Measurements from ENCODE around the gene RAD21L1. TPM values are rescaled to one million over a fixed set of nuclear protein-coding genes. Genes with fewer than 3 reads are reported as not detected.

Gene RAD21L1
- polyA plus RNA-seq, 2 of the 4 experiments (the other 2 are of a cell fraction), result not detected

DNA sequence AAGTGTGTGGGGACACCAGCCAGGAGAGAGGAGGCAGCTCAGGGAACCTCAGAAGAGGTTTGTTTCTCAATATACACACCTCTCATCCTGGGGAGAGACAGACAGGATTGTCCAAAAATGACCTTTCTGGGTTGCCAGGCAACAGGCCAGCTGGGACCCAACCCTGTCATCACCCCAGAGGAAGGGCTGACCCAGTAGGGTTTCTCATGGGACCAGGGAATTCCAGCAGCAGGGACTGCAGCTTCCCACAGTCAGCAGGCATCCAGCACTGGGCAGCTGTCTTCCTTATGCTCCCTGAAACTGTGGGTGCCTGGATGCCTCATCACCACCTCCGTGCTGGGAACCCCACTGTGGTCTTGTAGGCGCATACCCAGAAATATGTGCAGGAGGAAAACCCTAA lies 21.3 kb upstream of the RAD21L1 start:
- H3K27ac ChIP-seq, result no peak overlapping the region
- no peaks in the 10 kb centered on the region for H3K4me1 ChIP-seq
- POLR2A ChIA-PET, result no interaction called here
- H3K4me2 ChIP-seq, result no peak overlapping the region
- 57% methylated on average over 2 of the region's 2 CpGs for WGBS (ENCODE audit: missing lambda C conversion rate)
- DNase-seq (ENCODE audit: low read depth in 1 of 2, low spot score in 1 of 2), result no peak
- CTCF ChIA-PET, result interaction anchor here (0.8 to 3.6 kb wide), 7 partner anchors 8 to 232 kb away, joined by 3 to 21 read pairs (median 3); no protein-coding TSS in a partner anchor
- no peak for ATAC-seq
- H3K4me3 ChIP-seq, result no peak overlapping the region
- FAIRE-seq, result no peak
- TF ChIP-seq EP300 (IDR thresholded peaks at IDR 0.05) (no peak), TFCP2L1 (CRISPR knock-in tag; IDR thresholded peaks at IDR 0.05) (no peak), SREBF2 (IDR thresholded peaks at IDR 0.05) (no peak), EHMT2 (IDR thresholded peaks at IDR 0.05; ENCODE audit: low read depth) (no peak), NFE2L2 (conservative IDR thresholded peaks at IDR 0.05; ENCODE audit: low read length) (no peak), RCOR1 (IDR thresholded peaks at IDR 0.05; ENCODE audit: low read depth, low read length) (no peak), CHD4 (IDR thresholded peaks at IDR 0.05; ENCODE audit: borderline replicate concordance) (no peak), ZFP36 (IDR thresholded peaks at IDR 0.05; ENCODE audit: borderline replicate concordance, partially characterized antibody) (no peak), TP53 (CRISPR knock-in tag; IDR thresholded peaks at IDR 0.05) (no peak), MYC (IDR thresholded peaks at IDR 0.05; ENCODE audit: borderline replicate concordance, low read length) (no peak), BHLHE40 (IDR thresholded peaks at IDR 0.05; ENCODE audit: low read depth, low read length) (no peak), MAZ (IDR thresholded peaks at IDR 0.05; ENCODE audit: borderline replicate concordance, low read depth, low read length) (no peak)
- TF ChIP-seq, protein P1, sequence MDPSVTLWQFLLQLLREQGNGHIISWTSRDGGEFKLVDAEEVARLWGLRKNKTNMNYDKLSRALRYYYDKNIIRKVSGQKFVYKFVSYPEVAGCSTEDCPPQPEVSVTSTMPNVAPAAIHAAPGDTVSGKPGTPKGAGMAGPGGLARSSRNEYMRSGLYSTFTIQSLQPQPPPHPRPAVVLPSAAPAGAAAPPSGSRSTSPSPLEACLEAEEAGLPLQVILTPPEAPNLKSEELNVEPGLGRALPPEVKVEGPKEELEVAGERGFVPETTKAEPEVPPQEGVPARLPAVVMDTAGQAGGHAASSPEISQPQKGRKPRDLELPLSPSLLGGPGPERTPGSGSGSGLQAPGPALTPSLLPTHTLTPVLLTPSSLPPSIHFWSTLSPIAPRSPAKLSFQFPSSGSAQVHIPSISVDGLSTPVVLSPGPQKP (IDR thresholded peaks at IDR 0.05; ENCODE audit: low read depth, low read length), result no peak
- TF ChIP-seq, protein P2, sequence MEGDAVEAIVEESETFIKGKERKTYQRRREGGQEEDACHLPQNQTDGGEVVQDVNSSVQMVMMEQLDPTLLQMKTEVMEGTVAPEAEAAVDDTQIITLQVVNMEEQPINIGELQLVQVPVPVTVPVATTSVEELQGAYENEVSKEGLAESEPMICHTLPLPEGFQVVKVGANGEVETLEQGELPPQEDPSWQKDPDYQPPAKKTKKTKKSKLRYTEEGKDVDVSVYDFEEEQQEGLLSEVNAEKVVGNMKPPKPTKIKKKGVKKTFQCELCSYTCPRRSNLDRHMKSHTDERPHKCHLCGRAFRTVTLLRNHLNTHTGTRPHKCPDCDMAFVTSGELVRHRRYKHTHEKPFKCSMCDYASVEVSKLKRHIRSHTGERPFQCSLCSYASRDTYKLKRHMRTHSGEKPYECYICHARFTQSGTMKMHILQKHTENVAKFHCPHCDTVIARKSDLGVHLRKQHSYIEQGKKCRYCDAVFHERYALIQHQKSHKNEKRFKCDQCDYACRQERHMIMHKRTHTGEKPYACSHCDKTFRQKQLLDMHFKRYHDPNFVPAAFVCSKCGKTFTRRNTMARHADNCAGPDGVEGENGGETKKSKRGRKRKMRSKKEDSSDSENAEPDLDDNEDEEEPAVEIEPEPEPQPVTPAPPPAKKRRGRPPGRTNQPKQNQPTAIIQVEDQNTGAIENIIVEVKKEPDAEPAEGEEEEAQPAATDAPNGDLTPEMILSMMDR (IDR thresholded peaks at IDR 0.05), result no peak
- TF ChIP-seq, protein P3, sequence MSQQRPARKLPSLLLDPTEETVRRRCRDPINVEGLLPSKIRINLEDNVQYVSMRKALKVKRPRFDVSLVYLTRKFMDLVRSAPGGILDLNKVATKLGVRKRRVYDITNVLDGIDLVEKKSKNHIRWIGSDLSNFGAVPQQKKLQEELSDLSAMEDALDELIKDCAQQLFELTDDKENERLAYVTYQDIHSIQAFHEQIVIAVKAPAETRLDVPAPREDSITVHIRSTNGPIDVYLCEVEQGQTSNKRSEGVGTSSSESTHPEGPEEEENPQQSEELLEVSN (IDR thresholded peaks at IDR 0.05; ENCODE audit: borderline replicate concordance, low read depth), result no peak
- TF ChIP-seq, protein P4, sequence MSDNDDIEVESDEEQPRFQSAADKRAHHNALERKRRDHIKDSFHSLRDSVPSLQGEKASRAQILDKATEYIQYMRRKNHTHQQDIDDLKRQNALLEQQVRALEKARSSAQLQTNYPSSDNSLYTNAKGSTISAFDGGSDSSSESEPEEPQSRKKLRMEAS (IDR thresholded peaks at IDR 0.05), result no peak
- TF ChIP-seq, protein P5, sequence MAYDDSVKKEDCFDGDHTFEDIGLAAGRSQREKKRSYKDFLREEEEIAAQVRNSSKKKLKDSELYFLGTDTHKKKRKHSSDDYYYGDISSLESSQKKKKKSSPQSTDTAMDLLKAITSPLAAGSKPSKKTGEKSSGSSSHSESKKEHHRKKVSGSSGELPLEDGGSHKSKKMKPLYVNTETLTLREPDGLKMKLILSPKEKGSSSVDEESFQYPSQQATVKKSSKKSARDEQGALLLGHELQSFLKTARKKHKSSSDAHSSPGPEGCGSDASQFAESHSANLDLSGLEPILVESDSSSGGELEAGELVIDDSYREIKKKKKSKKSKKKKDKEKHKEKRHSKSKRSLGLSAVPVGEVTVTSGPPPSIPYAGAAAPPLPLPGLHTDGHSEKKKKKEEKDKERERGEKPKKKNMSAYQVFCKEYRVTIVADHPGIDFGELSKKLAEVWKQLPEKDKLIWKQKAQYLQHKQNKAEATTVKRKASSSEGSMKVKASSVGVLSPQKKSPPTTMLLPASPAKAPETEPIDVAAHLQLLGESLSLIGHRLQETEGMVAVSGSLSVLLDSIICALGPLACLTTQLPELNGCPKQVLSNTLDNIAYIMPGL (CRISPR knock-in tag; IDR thresholded peaks at IDR 0.05; ENCODE audit: borderline replicate concordance), result no peak
- no peaks in the 10 kb centered on the region for H3K9me3 ChIP-seq

DNA sequence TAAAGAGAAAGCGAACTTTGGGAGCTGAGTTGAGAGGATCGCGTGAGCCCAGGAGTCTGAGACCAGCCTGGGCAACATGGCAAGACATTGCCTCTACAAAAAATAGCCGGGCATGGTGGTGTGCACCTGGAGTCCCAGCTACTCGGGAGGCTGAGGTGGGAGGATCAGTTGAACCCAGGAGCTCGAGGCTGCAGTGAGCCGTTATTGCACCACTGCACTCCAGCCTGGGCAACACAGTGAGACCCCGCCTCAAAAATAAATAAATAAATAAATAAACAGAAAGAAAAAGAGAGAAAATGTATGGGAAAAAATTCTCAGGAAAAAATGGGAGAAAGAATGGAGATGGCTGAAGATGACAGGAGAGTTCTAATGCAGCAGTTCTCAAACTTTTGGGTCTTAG lies 20.0 kb upstream of the RAD21L1 start:
- WGBS (ENCODE audit: missing lambda C conversion rate), result 63% methylated on average over 8 of the region's 8 CpGs
- Histone ChIP-seq H3K4me3 (no peak overlapping the region), H3K27ac (no peak overlapping the region), H3K9me3 (no peaks in the 10 kb centered on the region), H3K4me2 (no peak overlapping the region), H3K4me1 (no peaks in the 10 kb centered on the region)
- ATAC-seq (no peak), DNase-seq (ENCODE audit: low read depth in 1 of 2, low spot score in 1 of 2) (no peak), FAIRE-seq (no peak)
- POLR2A ChIA-PET, result no interaction called here
- CTCF ChIA-PET, result interaction anchor here (1.4 to 3.6 kb wide), 5 partner anchors 12 to 390 kb away, joined by 3 to 21 read pairs (median 4); no protein-coding TSS in a partner anchor
- TF ChIP-seq SREBF2 (IDR thresholded peaks at IDR 0.05), result no peak
- TF ChIP-seq, protein P6, sequence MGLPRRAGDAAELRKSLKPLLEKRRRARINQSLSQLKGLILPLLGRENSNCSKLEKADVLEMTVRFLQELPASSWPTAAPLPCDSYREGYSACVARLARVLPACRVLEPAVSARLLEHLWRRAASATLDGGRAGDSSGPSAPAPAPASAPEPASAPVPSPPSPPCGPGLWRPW (IDR thresholded peaks at IDR 0.05), result no peak
- no peak for TF ChIP-seq NR3C1 (IDR thresholded peaks at IDR 0.05)
- no peak for TF ChIP-seq ESRRA (IDR thresholded peaks at IDR 0.05; ENCODE audit: borderline replicate concordance, low read length)
- no peak for TF ChIP-seq CBX2 (IDR thresholded peaks at IDR 0.05; ENCODE audit: borderline replicate concordance, low read depth)
- TF ChIP-seq KDM5A (IDR thresholded peaks at IDR 0.05), result no peak
- no peak for TF ChIP-seq PHF8 (IDR thresholded peaks at IDR 0.05; ENCODE audit: borderline replicate concordance, low read depth)
- TF ChIP-seq BHLHE40 (IDR thresholded peaks at IDR 0.05; ENCODE audit: low read depth, low read length), result no peak
- TF ChIP-seq, protein P2 (IDR thresholded peaks at IDR 0.05), result no peak
- no peak for TF ChIP-seq POLR2AphosphoS2 (conservative IDR thresholded peaks at IDR 0.05; ENCODE audit: low read length)
- TF ChIP-seq, protein P7, sequence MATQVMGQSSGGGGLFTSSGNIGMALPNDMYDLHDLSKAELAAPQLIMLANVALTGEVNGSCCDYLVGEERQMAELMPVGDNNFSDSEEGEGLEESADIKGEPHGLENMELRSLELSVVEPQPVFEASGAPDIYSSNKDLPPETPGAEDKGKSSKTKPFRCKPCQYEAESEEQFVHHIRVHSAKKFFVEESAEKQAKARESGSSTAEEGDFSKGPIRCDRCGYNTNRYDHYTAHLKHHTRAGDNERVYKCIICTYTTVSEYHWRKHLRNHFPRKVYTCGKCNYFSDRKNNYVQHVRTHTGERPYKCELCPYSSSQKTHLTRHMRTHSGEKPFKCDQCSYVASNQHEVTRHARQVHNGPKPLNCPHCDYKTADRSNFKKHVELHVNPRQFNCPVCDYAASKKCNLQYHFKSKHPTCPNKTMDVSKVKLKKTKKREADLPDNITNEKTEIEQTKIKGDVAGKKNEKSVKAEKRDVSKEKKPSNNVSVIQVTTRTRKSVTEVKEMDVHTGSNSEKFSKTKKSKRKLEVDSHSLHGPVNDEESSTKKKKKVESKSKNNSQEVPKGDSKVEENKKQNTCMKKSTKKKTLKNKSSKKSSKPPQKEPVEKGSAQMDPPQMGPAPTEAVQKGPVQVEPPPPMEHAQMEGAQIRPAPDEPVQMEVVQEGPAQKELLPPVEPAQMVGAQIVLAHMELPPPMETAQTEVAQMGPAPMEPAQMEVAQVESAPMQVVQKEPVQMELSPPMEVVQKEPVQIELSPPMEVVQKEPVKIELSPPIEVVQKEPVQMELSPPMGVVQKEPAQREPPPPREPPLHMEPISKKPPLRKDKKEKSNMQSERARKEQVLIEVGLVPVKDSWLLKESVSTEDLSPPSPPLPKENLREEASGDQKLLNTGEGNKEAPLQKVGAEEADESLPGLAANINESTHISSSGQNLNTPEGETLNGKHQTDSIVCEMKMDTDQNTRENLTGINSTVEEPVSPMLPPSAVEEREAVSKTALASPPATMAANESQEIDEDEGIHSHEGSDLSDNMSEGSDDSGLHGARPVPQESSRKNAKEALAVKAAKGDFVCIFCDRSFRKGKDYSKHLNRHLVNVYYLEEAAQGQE (IDR thresholded peaks at IDR 0.05), result no peak
